Breast epithelium (tissue), 4 donors: ENCODE data around the gene NEURL1B. TPM values are rescaled to one million over a fixed set of nuclear protein-coding genes. Genes with fewer than 3 reads are reported as not detected.

Experiments
- DNase-seq, 2 donors: peaks; one replicate each; pipeline ENCODE4 v3.0.0-alpha.2; 2019; ENCODE audit warnings: low spot score in 2 of 2
- H3K27ac ChIP-seq, 2 donors: fragments of 200-600 bp; sonication (generic) in 1 of 2; one replicate each; pipeline ENCODE4 v1.5.1; 2016 to 2019; ENCODE audit warnings: mild to moderate bottlenecking in 1 of 2
- H3K27me3 ChIP-seq, 2 donors: fragments of 200-600 bp; sonication (generic) in 1 of 2; one replicate each; pipeline versions ENCODE4 v1.5.1 to v1.6.0; 2017 to 2019; ENCODE audit warnings: control low read depth in 1 of 2, mild to moderate bottlenecking in 1 of 2
- H3K36me3 ChIP-seq: fragments of 200-600 bp; one replicate; pipeline ENCODE4 v1.5.1; 2019
- H3K4me1 ChIP-seq, 2 donors: fragments of 200-600 bp; sonication (generic); one replicate each; pipeline ENCODE4 v1.5.1; 2016 to 2019; ENCODE audit warnings: control low read depth in 1 of 2
- H3K4me3 ChIP-seq, 3 donors: fragments of 200-600 bp; sonication (generic); 1 replicate in 2 of 3; 2 replicates in 1 of 3; pipeline ENCODE4 v1.5.1; 2016 to 2019; ENCODE audit warnings: mild to moderate bottlenecking in 3 of 3, moderate library complexity in 2 of 3
- H3K9me3 ChIP-seq, 2 donors: fragments of 200-600 bp; sonication (generic) in 1 of 2; one replicate each; pipeline ENCODE4 v1.5.1; 2016 to 2019; ENCODE audit warnings: control low read depth in 1 of 2
- CTCF ChIP-seq, 3 donors: fragments of 450-650 bp; IDR thresholded peaks; one replicate each; pipeline ENCODE4 v1.5.1; 2016 to 2017; ENCODE audit warnings: antibody characterized with exemption in 3 of 3, mild to moderate bottlenecking in 3 of 3, moderate library complexity in 3 of 3
- POLR2A ChIP-seq: fragments of 450-650 bp; IDR thresholded peaks from one replicate; pipeline ENCODE4 v1.6.1; 2016; ENCODE audit warnings: antibody characterized with exemption, mild to moderate bottlenecking, moderate library complexity
- POLR2AphosphoS5 ChIP-seq, 3 donors: sonication (generic); formaldehyde crosslinking; IDR thresholded peaks; one replicate each; pipeline ENCODE4 v1.6.1; 2017; ENCODE audit warnings: antibody characterized with exemption in 3 of 3
- intact Hi-C: fragments of 100-400 bp; cut with DNase I; formaldehyde crosslinking; loops from one replicate; pipeline ENCODE4 v1.15.1; 2023; ENCODE audit warnings: low total_unique reads
- total RNA-seq, 3 donors: library from RNA; depleted of rRNA; stranded (reverse); fragments of >200 nt; gene quantifications; one replicate each; pipeline ENCODE4 v1.1.0, GENCODE V29; 2016

The NEURL1B gene
- total RNA-seq, 3 donors from 2014 or later = 6.3 to 17.0 (median 9.9) TPM

GRCh38 chr5:172634106-172634899 is 6.8 kb upstream of the NEURL1B start:
- TF ChIP-seq POLR2A (no peak), POLR2AphosphoS5 (IDR thresholded peaks at IDR 0.05) (no peak), CTCF (IDR thresholded peaks at IDR 0.05) (no peak)
- DNase-seq = peak in 1 of 2 donors; percentile 20
- no peaks in the 10 kb centered on the region for H3K36me3 ChIP-seq
- no peaks in the 10 kb centered on the region for H3K4me1 ChIP-seq
- intact Hi-C loops = no loop called here
- H3K4me3 ChIP-seq = no peak overlapping the region
- H3K27ac ChIP-seq = no peak overlapping the region
- H3K27me3 ChIP-seq = no peaks in the 10 kb centered on the region
- no peaks in the 10 kb centered on the region for H3K9me3 ChIP-seq

GRCh38 chr5:172635038-172635437 is 6.0 kb upstream of the NEURL1B start:
- Histone ChIP-seq H3K9me3 (no peaks in the 10 kb centered on the region), H3K27me3 (no peaks in the 10 kb centered on the region), H3K4me1 (no peaks in the 10 kb centered on the region), H3K4me3 (no peak overlapping the region), H3K36me3 (no peaks in the 10 kb centered on the region), H3K27ac (no peak overlapping the region)
- intact Hi-C loops = no loop called here
- TF ChIP-seq POLR2A = no peak
- no peak for TF ChIP-seq POLR2AphosphoS5 (IDR thresholded peaks at IDR 0.05)
- TF ChIP-seq CTCF (IDR thresholded peaks at IDR 0.05) = no peak
- peak in 1 of 2 donors; percentile 10 for DNase-seq

GRCh38 chr5:172636279-172637050 is 4.6 kb upstream of the NEURL1B start:
- Histone ChIP-seq H3K36me3 (no peaks in the 10 kb centered on the region), H3K4me3 (no peak overlapping the region), H3K27me3 (no peaks in the 10 kb centered on the region), H3K9me3 (no peaks in the 10 kb centered on the region), H3K4me1 (peaks cover 0 to 5% of the 10 kb centered on the region in 2 donors), H3K27ac (no peak overlapping the region)
- intact Hi-C loops = no loop called here
- peak in 1 of 2 donors; percentile 2 for DNase-seq
- TF ChIP-seq POLR2AphosphoS5 (IDR thresholded peaks at IDR 0.05) (no peak), POLR2A (no peak), CTCF (IDR thresholded peaks at IDR 0.05) (no peak)

- TF ChIP-seq CTCF (IDR thresholded peaks at IDR 0.05) = no peak
- TF ChIP-seq POLR2AphosphoS5 (IDR thresholded peaks at IDR 0.05) = no peak
- no peak for TF ChIP-seq POLR2A
- Histone ChIP-seq H3K27ac (no peak overlapping the region), H3K27me3 (no peaks in the 10 kb centered on the region), H3K4me1 (peaks cover 0 to 5% of the 10 kb centered on the region in 2 donors), H3K9me3 (no peaks in the 10 kb centered on the region), H3K36me3 (no peaks in the 10 kb centered on the region), H3K4me3 (no peak overlapping the region)
- peak; percentile 44 to 53 for DNase-seq
- intact Hi-C loops = no loop called here
Observed at GRCh38 chr5:172637110-172637580, 3.9 kb upstream of the NEURL1B start.

- no peak overlapping the region for H3K27ac ChIP-seq
- no peak overlapping the region for H3K4me3 ChIP-seq
- TF ChIP-seq POLR2A (no peak), CTCF (IDR thresholded peaks at IDR 0.05) (no peak), POLR2AphosphoS5 (IDR thresholded peaks at IDR 0.05) (no peak)
- intact Hi-C loops = no loop called here
- peaks cover 0 to 5% of the 10 kb centered on the region in 2 donors for H3K4me1 ChIP-seq
- H3K36me3 ChIP-seq = no peaks in the 10 kb centered on the region
- no peaks in the 10 kb centered on the region for H3K27me3 ChIP-seq
- DNase-seq = no peak
- H3K9me3 ChIP-seq = no peaks in the 10 kb centered on the region
Observed at GRCh38 chr5:172637740-172638139, 3.3 kb upstream of the NEURL1B start.
